ENCODE results near the gene METRNL.
"Not testable (repeated sequence)": the region's sequence is repeated elsewhere in the genome, so short reads cannot be mapped to it uniquely, and the experiment has no call there.

METRNL gene

DNA sequence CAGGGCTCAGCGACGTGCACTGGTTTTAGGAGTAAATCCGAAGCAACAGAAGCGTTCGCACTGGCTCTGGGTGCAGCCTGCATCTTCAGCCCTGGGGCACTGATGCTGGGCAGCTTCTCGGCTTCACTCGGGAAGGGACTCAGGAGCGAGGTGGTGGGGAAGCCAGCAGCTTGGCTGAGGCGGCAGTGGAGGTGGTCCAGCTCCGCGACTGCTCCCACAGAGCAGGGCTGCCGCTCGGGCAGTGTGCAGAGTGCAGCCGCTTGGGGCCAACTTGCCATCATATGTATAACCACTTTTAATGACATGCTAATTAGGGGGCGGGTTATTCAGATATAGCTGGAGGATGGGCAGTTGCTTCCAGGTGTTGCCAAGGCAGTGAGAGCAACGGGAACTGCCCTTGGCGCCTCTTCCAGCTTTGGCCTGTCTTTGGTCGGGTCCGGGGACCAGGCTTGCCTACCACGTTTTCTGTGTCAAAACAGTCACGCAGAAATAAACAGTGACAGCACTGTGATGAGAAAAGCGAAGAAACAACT, 26.7 kb downstream of the METRNL start:
- no peak for DNase-seq (ENCODE audit: low read depth in 2 of 2)

DNA sequence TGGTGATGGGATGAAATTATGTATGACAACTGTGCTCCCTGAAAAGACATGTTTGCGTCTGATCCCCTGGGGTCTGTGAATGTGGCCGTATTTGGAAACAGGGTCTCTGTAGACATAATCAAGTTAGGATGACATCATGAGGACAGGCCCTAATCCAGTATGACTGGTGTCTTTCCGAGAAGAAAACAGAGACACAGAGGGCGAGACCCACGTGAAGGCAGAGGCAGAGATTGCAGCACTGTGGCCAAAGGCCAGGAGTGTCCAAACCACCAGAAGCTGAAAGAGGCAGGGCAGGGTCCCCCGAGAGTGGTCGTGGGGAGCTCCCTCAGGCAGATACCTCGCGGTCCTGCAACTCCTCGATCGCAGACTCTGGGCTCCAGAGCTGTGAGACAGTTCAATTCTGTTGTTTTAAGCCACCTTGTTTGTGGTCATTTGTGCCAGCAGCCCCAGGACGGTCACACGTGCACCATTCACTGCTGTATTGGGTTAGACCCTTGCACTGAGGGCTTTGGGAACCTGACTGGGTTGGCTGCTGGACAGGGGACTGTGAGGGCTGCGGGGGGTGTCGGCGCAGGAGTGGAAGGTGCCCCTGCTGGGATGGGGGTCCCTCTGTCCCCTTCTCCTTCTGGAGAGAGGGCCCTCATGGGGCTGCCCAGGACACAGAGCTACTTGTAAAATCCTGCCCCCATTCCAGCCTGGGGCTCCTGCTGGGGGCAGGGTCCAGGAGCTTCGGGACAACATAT, 27.7 kb downstream of the METRNL start:
- DNase-seq (ENCODE audit: low read depth in 2 of 2), result no peak

DNA sequence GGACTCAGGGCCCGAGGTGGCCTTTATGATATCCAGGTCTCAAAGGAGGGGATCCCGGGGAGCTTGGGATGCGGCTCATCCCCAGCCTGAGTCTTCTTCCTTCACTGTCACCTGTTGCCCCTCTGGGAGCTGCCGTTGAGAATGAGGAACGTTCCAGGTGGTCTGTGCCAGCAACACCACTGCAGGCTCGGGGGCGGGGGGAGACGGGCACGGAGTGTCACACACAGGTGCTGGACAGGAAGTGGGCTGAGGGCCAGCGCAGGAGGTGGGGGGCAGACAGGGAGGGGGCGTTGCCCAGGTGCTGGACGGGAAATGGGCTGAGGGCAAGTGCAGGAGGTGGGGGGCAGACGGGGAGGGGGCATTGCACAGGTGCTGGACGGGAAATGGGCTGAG, 28.2 kb downstream of the METRNL start:
- no peak for DNase-seq (ENCODE audit: low read depth in 2 of 2)

DNA sequence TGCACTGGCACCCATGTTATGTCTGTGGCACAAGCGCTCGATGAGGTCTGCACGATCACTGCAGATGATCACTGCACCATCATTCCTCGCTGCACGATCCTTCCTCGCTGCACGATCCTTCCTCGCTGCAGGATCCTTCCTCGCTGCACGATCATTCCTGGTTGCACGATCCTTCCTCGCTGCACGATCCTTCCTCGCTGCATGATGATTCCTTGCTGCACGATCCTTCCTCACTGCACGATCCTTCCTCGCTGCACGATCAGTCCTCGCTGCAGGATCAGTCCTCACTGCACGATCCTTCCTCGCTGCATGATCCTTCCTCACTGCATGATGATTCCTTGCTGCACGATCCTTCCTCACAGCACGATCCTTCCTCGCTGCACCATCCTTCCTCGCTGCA, 29.3 kb downstream of the METRNL start:
- DNase-seq (ENCODE audit: low read depth in 2 of 2), result no peak

DNA sequence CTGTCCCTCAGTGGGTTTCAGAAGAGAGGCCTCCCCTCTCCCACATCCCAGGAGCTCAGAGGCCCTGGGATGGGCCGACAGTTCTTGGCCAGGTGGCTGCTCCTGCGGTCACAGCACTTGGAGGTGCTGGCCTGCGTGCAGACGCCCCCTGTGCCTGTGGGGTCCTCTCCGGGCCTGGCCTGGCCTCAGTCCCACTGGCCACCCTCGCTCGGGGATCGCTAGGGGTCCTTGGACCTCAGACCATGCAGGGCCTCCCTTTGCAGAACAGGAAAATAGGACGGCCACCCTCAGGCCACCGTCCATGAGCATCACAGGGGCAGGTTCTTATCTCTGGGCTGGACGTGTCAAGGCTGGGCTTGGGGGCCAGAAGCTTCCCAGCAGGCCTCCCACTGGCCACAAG, 30.0 kb downstream of the METRNL start:
- DNase-seq (ENCODE audit: low read depth in 2 of 2), result no peak

DNA sequence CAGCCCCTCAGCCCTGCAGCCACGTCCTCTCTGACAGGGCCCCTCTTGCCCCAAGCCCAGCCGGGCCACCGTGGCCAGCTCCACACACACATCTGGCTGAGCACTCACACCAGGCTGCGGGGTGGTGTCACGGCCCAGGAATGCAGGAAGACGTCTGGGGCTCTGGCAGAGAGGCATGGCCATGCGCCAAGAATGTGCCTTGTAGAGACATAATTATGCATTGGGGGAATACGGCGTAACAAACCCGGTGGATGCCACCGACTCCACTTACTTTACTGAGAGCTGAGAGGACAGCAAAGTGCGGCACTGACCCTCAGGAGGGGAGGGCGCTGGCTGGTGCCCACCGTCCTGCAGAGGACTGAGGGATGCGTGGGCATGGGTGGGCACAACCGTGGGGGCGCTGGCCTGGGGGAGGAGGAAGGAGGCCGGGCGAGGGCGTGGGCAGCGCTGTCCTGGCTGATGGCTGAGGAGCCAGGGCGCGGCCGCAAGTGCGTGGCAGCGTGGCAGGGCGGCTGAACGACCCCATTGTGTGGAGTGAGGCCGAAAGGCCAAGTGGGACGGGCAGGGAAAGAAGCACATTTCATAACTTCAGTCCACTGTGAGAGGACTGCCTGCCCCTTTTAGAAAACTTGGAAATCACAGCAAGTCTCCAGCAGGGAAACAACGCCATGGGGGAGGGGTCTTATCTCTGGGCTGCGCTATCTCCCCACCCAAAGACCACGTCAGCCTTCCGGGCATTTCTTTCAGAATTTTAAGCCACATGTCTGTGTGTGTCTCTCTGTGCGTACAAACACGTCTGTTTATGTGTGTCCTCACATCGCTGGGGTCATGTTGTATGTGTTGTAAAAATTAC, 30.6 kb downstream of the METRNL start:
- DNase-seq (ENCODE audit: low read depth in 2 of 2), result no peak

DNA sequence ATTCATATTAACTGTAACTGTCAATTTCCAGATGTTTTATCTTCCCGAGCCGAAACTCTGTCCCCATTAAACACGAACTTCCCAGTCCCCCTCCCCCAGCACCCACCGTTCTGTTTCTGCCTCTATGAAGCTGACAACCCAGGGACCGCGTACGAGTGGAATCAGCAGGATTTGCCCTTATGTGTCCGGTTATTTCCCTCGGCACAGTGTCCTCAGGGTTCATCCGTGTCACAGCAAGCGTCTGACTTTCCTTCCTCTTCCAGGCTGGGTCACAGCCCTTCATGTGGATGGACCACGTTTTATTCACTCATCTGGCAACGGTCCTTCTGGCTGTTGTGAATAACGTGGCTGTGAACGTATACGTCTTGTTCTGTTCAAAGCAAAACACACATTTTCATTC, 31.3 kb downstream of the METRNL start:
- no peak for DNase-seq (ENCODE audit: low read depth in 2 of 2)

DNA sequence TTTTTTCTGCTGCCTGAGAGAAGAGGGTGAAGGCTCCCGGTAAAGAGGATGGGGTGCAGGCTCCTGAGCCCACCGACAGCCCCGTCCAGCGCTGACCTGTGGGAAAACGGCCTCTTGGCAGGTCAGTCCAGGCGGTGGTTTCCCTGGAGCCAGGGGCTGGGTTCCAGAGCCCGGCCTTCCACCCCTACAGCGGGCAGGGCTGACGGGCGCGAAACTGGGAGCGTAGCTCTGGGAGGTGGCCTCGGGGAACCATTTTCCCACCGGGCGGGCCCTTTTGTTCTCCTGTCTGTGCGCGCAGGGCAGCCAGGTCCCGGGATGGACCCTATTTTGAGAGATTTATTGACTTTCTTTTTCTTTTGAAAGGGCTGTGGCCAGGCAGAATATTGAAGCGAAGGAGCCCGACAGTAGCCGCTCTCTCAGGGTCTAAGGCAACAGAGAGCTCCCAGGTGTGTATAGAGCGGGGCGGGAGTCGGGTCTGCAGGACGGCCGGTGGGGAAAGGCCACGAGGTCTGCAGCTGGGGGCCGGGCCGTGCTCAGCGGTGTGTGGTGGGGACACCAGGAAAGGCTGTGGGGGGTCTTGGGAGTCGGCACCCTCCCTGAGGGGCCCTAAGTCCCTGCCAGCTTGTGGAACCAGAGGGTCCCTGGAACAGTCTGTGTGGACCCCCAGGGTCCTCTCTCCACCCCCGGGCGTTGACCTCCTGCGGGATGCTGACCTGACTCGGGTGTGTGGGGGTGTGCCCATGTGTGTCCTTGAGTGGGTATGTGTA, 32.3 kb downstream of the METRNL start:
- no peak for DNase-seq (ENCODE audit: low read depth in 2 of 2)

DNA sequence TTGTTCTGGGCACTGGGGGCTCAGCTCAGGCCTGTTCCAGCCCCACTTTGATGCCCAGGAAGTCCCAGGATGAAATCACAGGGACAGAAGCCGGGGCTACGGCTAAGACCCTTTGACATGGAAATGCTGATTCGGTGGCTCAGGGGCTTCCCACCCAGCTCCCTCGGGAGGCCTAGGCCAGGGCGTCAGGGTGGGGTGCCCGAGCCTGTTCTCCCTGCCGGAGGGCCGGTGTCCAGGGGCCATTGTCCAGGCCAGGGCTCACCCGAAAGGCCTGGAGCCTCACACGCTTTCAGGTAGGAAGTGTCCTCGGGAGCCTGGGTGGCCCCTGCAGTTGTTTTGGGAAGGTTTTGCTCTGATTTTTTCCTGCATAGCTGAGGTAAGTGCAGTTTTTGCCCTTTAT, 34.0 kb downstream of the METRNL start:
- DNase-seq (ENCODE audit: low read depth in 2 of 2), result no peak

DNA sequence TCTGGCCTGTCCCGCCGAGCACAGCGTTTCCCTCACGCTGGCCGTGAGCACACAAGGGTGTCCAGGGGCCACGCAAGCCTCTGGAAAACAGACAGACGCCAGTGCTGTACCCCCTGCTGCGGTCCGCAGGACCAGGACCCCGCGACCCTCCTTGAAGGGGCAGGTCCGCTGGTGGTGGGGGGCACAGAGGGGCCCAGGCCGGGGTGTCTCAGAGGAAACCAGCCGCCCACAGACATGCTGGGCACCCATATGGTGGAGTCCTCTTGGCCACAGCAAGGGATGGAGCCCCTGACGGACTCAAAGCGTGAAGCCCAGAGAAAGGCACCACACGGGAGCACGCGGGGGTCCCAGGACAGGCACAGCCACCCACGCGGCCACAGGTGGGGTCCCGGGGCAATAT, 34.4 kb downstream of the METRNL start:
- DNase-seq (ENCODE audit: low read depth in 2 of 2), result no peak

DNA sequence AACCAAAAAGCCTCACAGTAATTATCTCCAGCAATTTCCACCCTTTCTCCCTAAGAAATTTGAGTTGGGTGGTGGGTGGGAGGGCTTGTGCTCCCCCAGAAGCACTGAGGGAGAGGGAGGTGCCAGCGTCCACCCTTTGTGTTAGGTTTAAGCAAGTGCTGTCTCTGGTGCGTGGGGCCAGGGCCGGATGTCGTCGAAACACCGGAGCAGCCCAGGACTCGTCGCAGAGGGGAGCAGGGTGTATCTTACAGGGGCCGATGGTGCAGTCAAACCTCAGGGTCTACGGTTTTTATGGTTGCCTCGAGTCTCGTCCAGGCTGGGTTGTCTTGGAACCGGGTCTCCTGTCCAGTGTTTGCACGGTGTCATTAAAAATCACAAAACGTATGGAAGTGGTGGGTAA, 35.3 kb downstream of the METRNL start:
- no peak for DNase-seq (ENCODE audit: low read depth in 2 of 2)

DNA sequence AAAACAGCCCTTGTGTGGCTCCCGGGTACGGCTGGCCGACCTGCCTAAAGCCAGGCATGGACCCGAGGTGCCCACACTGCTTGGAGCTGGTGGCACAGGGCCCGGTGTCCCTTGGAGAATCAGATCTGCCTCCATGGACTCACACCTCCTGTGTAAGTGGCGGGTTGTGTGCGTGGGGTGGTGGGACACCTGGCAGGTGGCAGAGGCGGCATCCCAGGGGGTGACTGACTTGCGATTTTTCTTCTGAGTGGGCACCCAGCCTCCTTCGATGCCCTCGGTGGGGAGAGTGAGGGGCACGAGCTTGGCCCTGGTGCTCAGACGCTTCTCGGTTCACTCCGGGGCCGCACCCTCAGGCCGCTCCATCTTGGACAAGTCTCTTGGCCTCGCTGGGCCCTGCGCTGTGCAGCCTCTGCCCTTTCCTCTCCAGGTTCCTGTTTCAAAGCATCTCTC, 35.8 kb downstream of the METRNL start:
- DNase-seq (ENCODE audit: low read depth in 2 of 2), result no peak

DNA sequence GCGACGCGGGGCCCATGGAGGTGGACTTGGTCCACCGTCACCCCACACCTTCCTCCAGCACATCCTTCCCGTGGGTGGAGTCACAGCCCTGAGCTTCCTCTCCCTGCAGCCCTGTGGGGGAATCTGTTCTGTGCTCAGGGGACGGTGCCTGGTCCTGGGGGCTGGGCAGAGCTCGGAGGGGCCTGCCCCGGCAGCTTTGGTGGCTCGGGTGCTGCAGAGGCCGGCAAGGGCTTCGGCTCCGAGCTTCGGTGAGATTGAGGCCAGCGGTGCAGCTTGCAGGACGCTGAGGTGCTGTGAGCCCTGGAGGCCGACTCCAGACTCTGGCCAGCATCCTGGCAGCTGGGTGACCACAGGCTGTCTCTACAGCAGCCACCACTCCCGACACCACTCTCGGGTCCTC, 36.4 kb downstream of the METRNL start:
- no peak for DNase-seq (ENCODE audit: low read depth in 2 of 2)

DNA sequence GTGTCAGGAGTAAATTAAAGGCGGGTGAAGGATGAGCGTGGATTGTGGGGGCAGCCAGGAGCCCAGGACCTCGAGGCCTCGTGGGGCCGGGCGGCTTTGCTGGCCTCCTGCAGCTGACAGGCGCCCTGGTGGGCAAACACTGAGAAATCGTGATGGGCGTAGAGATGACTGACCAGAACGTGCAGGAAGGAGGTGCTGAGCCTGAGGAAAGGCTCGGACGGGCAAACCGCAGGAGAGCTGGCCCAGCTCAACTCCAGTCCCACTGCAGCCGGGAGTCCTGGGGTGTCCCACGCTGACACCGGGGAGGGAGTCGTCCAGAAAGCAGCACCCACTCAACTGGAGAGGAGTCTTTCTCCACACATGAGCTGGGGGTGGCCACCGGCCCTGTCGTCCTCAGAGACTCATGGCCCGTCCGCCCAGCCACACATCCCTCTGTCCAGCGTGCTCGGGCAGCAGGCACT, 36.9 kb downstream of the METRNL start:
- no peak for DNase-seq (ENCODE audit: low read depth in 2 of 2)

DNA sequence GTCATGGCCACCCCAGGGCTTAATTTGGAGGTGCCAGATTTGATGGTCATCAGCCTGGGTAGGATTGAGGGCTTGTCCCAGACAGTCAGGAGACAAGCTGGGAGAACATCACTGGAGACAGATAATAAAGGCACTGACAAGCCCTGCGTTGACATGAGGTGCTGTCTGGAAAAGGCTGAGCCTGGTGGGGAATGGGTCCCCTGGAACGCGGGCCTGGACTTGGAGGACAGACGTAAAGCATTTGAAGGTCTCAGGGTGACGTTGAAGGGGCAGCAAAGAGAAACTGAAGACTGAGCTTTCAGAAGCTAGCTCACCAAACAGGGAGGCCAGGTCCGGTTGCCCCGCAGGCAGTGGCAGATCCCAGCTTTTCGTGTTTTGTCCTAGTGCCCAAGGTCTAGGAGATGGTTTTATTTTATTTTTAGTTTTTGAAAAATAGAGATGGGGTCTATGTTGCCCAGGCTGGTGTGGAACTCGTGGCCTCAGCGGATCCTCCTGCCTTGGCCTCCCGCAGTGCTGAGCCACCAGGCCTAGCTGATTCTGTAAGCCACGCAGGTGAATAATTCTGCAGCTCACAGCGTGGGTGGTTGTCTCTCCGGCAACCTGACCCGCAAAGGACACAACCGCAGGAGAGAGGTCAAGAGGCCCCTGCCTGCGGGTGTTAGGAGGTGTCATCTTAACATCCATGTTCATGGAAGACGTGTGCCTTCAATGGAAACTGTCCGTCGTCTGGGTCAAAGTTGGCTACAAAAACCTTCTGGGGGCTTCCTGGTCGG, 37.6 kb downstream of the METRNL start:
- DNase-seq (ENCODE audit: low read depth in 2 of 2), result no peak

DNA sequence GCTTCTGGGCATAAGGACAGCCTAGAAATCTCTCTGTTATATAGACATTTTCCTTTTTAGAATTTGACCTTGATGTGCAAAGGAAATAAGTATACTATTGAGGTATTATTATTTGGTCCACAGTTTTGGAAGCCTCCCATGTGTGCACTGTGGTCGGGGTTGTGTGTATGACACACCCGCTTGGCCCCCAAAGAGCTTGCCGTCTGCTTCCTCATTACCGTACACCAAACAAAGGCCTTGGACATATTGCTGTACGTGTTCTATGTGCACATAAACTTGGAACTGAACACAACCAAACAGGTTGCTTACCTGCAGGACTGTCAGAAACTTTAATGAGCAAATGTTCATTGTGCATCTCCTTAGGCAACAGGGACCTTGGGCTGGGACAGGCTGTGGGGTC, 38.2 kb downstream of the METRNL start:
- DNase-seq (ENCODE audit: low read depth in 2 of 2), result no peak

DNA sequence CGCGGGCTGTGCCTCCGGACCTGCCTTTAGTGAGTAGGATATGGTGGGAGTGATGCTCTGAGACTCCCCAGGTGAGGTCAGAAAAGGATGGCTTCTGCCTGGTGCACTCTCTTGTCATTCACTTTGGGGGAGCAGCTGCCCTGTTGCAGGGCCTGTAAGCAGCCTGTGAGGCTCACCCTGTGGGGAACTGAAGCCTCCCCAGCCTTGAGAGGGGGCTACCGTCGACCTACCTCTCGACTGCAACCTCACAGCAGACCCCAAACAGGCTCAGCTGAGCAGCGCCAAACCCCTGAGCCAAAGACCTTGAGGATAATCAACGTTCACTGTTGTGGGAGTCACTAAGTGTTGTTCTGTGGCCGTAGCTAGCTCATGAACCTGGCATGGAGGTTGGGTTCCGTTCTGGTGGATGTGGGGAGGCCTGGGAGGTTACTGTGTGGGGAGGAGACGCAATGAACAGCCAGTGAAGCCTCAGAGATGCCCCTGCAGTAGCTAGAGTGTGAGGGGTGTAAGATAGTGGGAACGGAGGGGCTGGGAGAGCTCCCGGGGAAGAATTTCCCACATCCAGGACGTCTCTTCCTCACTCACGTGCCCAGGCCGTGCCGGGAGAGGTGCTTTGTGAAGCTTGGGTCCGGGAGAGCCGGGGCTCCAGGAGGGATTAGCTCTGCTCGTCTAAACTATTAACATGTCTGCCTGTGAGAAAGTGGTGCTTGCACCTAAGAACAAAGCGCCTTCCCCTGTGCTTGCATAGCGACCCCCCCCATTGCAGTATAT, 38.8 kb downstream of the METRNL start:
- no peak for DNase-seq (ENCODE audit: low read depth in 2 of 2)

DNA sequence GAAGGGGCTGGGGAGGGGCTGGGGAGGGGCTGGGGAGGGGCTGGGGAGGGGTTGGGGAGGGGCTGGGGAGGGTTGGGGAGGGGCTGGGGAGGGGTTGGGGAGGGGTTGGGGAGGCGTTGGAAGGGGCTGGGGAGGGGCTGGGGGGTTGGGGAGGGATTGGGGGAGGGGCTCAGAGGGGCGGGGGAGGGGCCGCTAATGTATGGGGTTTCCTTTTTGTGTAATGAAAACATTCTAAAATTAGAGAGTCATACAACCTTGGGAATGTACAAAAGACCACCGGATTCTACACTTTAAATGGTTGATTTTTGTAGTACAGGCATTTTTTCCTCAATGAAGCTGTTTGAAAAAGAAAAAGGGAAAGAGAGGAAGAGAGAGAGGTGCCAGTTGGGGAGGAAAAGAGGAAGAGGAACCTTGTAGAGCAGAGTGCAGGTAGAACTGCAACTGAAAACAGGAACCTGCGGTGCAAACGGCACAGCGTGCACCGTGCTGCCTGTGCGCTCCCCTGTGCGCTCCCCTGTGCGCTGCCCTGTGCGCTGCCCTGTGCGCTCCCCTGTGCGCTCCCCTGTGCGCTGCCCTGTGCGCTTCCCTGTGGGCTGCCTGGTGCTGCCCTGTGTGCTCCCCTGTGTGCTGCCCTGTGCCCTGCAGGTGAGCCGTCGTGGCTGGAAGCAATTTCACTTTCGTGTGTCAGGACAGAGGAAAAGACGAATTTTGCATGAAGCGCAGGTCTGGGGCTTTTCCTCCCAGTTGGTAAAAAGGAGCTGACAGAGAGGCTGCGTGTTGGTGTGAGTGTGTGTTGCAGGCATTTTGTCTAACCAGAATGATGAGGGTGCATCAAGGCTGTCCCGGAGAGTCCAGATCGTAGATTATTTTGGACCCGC, 40.8 kb downstream of the METRNL start:
- DNase-seq (ENCODE audit: low read depth in 2 of 2), result no peak

DNA sequence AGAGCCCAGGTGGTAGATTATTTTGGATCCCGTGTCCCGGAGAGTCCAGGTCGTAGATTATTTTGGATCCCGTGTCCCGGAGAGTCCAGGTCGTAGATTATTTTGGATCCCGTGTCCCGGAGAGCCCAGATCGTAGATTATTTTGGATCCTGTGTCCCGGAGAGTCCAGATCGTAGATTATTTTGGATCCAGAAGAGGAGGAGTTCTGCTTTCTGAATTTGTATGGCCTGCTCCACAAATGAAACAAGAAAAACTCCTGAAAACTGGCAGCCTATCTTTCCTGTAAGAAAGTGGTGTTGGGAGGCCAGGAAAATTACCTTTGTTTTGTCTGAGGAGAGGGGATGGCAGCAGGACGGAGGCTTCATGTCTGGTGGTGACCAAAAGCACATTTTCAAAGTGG, 42.1 kb downstream of the METRNL start:
- DNase-seq (ENCODE audit: low read depth in 2 of 2), result not testable (repeated sequence)

Data from stimulated activated CD4-positive, alpha-beta T cell treated with anti-CD3 and anti-CD28 coated beads, Interleukin-1b, Interleukin-23, amount 100 ng/mL, for 4 hours (primary cell).